Measurements from ENCODE around the gene TIGD1.

The TIGD1 gene

GRCh38 chr2:232550354-232551249 is at the start of gene TIGD1, which contains the start of gene EIF4E2:
TIGD1 (minus strand) TSS chr2:232550557; CDS start chr2:232549882, 675 bp downstream.
EIF4E2 (plus strand) TSS chr2:232550689; CDS start chr2:232550725, 36 bp downstream.
- peaks cover 39% of the 10 kb centered on the region for H3K36me3 Mint-ChIP-seq (ENCODE audit: low read depth)
- H3K4me3 Mint-ChIP-seq: peak within 1 kb of the TSS; percentile 98
- H3K27me3 Mint-ChIP-seq: no peaks in the 10 kb centered on the region
- peaks cover 67% of the 10 kb centered on the region for H3K4me1 Mint-ChIP-seq
- peak within 1 kb of the TSS; percentile 98 for H3K27ac Mint-ChIP-seq
- peaks cover 4% of the 10 kb centered on the region for H3K9me3 Mint-ChIP-seq
- DNase-seq (peak; percentile 93), ATAC-seq (peak; percentile 97)

- no peak overlapping the region for H3K4me3 Mint-ChIP-seq
- DNase-seq (no peak), ATAC-seq (no peak)
- H3K27me3 Mint-ChIP-seq: peaks cover 2% of the 10 kb centered on the region
- no peak overlapping the region for H3K27ac Mint-ChIP-seq
- no peaks in the 10 kb centered on the region for H3K36me3 Mint-ChIP-seq (ENCODE audit: low read depth)
- H3K4me1 Mint-ChIP-seq: peaks cover 2% of the 10 kb centered on the region
- H3K9me3 Mint-ChIP-seq: no peaks in the 10 kb centered on the region
These were observed 47.9 kb upstream of the TIGD1 start for GRCh38 chr2:232598293-232598692.

- no peak for ATAC-seq
- no peak overlapping the region for H3K4me3 Mint-ChIP-seq
- peaks cover 6% of the 10 kb centered on the region for H3K4me1 Mint-ChIP-seq
- H3K27me3 Mint-ChIP-seq: no peaks in the 10 kb centered on the region
- no peaks in the 10 kb centered on the region for H3K9me3 Mint-ChIP-seq
- no peaks in the 10 kb centered on the region for H3K36me3 Mint-ChIP-seq (ENCODE audit: low read depth)
- no peak for DNase-seq
- no peak overlapping the region for H3K27ac Mint-ChIP-seq
These were observed 47.2 kb upstream of the TIGD1 start for GRCh38 chr2:232597362-232598079.

- DNase-seq (no peak), ATAC-seq (no peak)
- Mint-ChIP-seq H3K36me3 (ENCODE audit: low read depth) (no peaks in the 10 kb centered on the region), H3K27me3 (no peaks in the 10 kb centered on the region), H3K27ac (no peak overlapping the region), H3K4me3 (no peak overlapping the region), H3K4me1 (peaks cover 6% of the 10 kb centered on the region), H3K9me3 (no peaks in the 10 kb centered on the region)
These were observed 43.6 kb upstream of the TIGD1 start for GRCh38 chr2:232593982-232594381.

GRCh38 chr2:232592772-232593395 is 42.5 kb upstream of the TIGD1 start:
- ATAC-seq: peak; percentile 40

GRCh38 chr2:232588680-232589585 is 38.6 kb upstream of the TIGD1 start:
- no peaks in the 10 kb centered on the region for H3K9me3 Mint-ChIP-seq
- peaks cover 6% of the 10 kb centered on the region for H3K4me1 Mint-ChIP-seq
- H3K4me3 Mint-ChIP-seq: no peak overlapping the region
- peaks cover 7% of the 10 kb centered on the region for H3K36me3 Mint-ChIP-seq (ENCODE audit: low read depth)
- no peaks in the 10 kb centered on the region for H3K27me3 Mint-ChIP-seq
- DNase-seq: no peak
- no peak overlapping the region for H3K27ac Mint-ChIP-seq
- ATAC-seq: no peak

More at GRCh38 chr2:232592772-232593395, 42.5 kb upstream of the TIGD1 start:
- no peak for DNase-seq
- no peak overlapping the region for H3K4me3 Mint-ChIP-seq
- peak overlapping the region; percentile 4 for H3K27ac Mint-ChIP-seq
- H3K27me3 Mint-ChIP-seq: no peaks in the 10 kb centered on the region
- no peaks in the 10 kb centered on the region for H3K9me3 Mint-ChIP-seq
- peaks cover 6% of the 10 kb centered on the region for H3K4me1 Mint-ChIP-seq
- no peaks in the 10 kb centered on the region for H3K36me3 Mint-ChIP-seq (ENCODE audit: low read depth)

GRCh38 chr2:232588031-232588430 is 37.7 kb upstream of the TIGD1 start:
- DNase-seq (no peak), ATAC-seq (no peak)
- peaks cover 15% of the 10 kb centered on the region for H3K36me3 Mint-ChIP-seq (ENCODE audit: low read depth)
- no peaks in the 10 kb centered on the region for H3K9me3 Mint-ChIP-seq
- H3K4me1 Mint-ChIP-seq: peaks cover 2% of the 10 kb centered on the region
- no peak overlapping the region for H3K4me3 Mint-ChIP-seq
- no peaks in the 10 kb centered on the region for H3K27me3 Mint-ChIP-seq
- H3K27ac Mint-ChIP-seq: no peak overlapping the region

GRCh38 chr2:232587512-232587911 is 37.2 kb upstream of the TIGD1 start:
- no peak overlapping the region for H3K27ac Mint-ChIP-seq
- no peaks in the 10 kb centered on the region for H3K9me3 Mint-ChIP-seq
- H3K36me3 Mint-ChIP-seq (ENCODE audit: low read depth): peaks cover 20% of the 10 kb centered on the region
- ATAC-seq (no peak), DNase-seq (no peak)
- no peaks in the 10 kb centered on the region for H3K4me1 Mint-ChIP-seq
- no peak overlapping the region for H3K4me3 Mint-ChIP-seq
- H3K27me3 Mint-ChIP-seq: no peaks in the 10 kb centered on the region

- ATAC-seq (no peak), DNase-seq (no peak)
- H3K27ac Mint-ChIP-seq: no peak overlapping the region
- H3K4me1 Mint-ChIP-seq: no peaks in the 10 kb centered on the region
- peaks cover 24% of the 10 kb centered on the region for H3K36me3 Mint-ChIP-seq (ENCODE audit: low read depth)
- H3K4me3 Mint-ChIP-seq: no peak overlapping the region
- H3K27me3 Mint-ChIP-seq: no peaks in the 10 kb centered on the region
- H3K9me3 Mint-ChIP-seq: no peaks in the 10 kb centered on the region
These were observed 36.7 kb upstream of the TIGD1 start for GRCh38 chr2:232586943-232587505.

- Mint-ChIP-seq H3K27ac (no peak overlapping the region), H3K36me3 (ENCODE audit: low read depth) (peaks cover 33% of the 10 kb centered on the region), H3K4me3 (no peak overlapping the region), H3K4me1 (peaks cover 3% of the 10 kb centered on the region), H3K27me3 (no peaks in the 10 kb centered on the region), H3K9me3 (no peaks in the 10 kb centered on the region)
- DNase-seq (no peak), ATAC-seq (no peak)
These were observed 33.9 kb upstream of the TIGD1 start for GRCh38 chr2:232584238-232584637.

GRCh38 chr2:232581725-232582124 is 31.4 kb upstream of the TIGD1 start:
- H3K27ac Mint-ChIP-seq: no peak overlapping the region
- DNase-seq (no peak), ATAC-seq (no peak)
- H3K36me3 Mint-ChIP-seq (ENCODE audit: low read depth): peaks cover 36% of the 10 kb centered on the region
- no peaks in the 10 kb centered on the region for H3K27me3 Mint-ChIP-seq
- H3K9me3 Mint-ChIP-seq: no peaks in the 10 kb centered on the region
- peaks cover 3% of the 10 kb centered on the region for H3K4me1 Mint-ChIP-seq
- no peak overlapping the region for H3K4me3 Mint-ChIP-seq

GRCh38 chr2:232580648-232580981 is 30.3 kb upstream of the TIGD1 start:
- Mint-ChIP-seq H3K27ac (no peak overlapping the region), H3K4me1 (peaks cover 4% of the 10 kb centered on the region), H3K36me3 (ENCODE audit: low read depth) (peaks cover 40% of the 10 kb centered on the region), H3K27me3 (no peaks in the 10 kb centered on the region), H3K9me3 (no peaks in the 10 kb centered on the region), H3K4me3 (no peak overlapping the region)
- DNase-seq (no peak), ATAC-seq (no peak)

- ATAC-seq (no peak), DNase-seq (no peak)
- Mint-ChIP-seq H3K27me3 (no peaks in the 10 kb centered on the region), H3K4me1 (peaks cover 4% of the 10 kb centered on the region), H3K9me3 (no peaks in the 10 kb centered on the region), H3K27ac (no peak overlapping the region), H3K4me3 (no peak overlapping the region), H3K36me3 (ENCODE audit: low read depth) (peaks cover 40% of the 10 kb centered on the region)
These were observed 28.3 kb upstream of the TIGD1 start for GRCh38 chr2:232578626-232579025.

GRCh38 chr2:232577841-232578240 is 27.5 kb upstream of the TIGD1 start:
- Mint-ChIP-seq H3K27me3 (no peaks in the 10 kb centered on the region), H3K4me3 (no peak overlapping the region), H3K27ac (no peak overlapping the region), H3K9me3 (no peaks in the 10 kb centered on the region), H3K4me1 (peaks cover 4% of the 10 kb centered on the region), H3K36me3 (ENCODE audit: low read depth) (peaks cover 35% of the 10 kb centered on the region)
- no peak for DNase-seq
- ATAC-seq: no peak
